Measurements from ENCODE around the gene LPAR3. TPM values are rescaled to one million over a fixed set of nuclear protein-coding genes. Genes with fewer than 3 reads are reported as not detected.

The LPAR3 gene
- total RNA-seq, 2 donors from 2014 or later = 40.4 to 56.7 TPM

DNA sequence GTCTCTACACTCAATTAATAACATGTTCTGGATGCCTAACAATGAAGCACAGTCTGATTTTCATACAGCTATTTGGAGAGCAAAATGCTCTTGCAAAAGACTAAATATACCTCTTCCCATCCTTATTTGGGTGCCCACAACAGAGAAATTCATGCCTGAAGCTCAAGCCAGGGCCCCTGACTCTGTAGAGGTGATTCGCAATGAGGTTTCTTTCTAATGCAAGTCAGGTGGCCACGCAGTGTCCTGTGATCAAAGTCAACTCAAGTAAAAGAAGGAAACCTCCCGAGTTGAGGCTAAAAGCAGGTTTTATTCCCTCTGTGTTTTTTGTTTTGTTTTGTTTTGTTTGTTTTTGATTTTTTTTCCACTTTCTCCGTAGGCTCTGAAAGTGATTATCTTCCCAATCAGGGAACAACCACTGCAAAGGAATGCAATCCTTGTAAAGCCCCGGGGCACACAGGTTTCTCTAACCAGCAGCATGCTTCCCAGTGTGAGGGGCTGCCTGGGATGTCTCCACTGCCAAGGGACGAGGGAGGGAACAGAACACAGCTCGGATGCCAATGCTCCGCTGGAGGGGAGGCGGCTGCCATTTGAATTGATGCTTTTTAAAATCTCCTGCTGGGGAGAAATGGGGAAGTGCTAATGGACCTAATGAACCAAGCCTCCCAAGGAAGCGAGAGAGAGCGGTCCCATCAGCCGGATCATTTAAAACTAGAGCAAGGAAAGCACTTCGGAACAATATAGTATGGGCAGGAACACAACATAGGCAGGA, 128.9 kb downstream of the LPAR3 start:
- H3K4me3 ChIP-seq = no peak overlapping the region
- no peak overlapping the region for H3K27ac ChIP-seq
- DNase-seq (ENCODE audit: low spot score) = no peak
- H3K4me1 ChIP-seq = peaks cover 0 to 7% of the 10 kb centered on the region in 2 donors
- H3K27me3 ChIP-seq = no peaks in the 10 kb centered on the region
- no peaks in the 10 kb centered on the region for H3K9me3 ChIP-seq
- no peaks in the 10 kb centered on the region for H3K36me3 ChIP-seq
- TF ChIP-seq CTCF (IDR thresholded peaks at IDR 0.05) = no peak

DNA sequence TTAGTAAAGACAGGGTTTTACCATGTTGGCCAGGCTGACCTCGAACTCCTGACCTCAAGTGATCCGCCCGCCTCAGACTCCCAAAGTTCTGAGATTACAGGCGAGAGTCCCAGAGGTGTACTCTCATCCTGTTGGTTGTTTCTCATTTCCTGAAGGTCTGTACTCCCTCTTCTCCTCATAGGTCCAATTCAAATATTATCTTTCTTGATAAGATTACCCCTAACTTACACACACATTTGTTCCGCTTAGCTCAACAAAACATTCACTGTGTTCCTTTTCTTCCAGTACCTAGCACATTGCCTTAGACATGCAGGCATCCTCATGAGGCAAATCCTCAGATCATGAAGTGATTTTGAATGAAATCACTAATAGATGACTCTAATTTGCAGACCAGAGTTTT, 130.3 kb downstream of the LPAR3 start:
- DNase-seq (ENCODE audit: low spot score) = no peak
- H3K4me1 ChIP-seq = peaks cover 0 to 17% of the 10 kb centered on the region in 2 donors
- no peaks in the 10 kb centered on the region for H3K36me3 ChIP-seq
- H3K27ac ChIP-seq = no peak overlapping the region
- TF ChIP-seq CTCF (IDR thresholded peaks at IDR 0.05) = no peak
- no peaks in the 10 kb centered on the region for H3K27me3 ChIP-seq
- no peaks in the 10 kb centered on the region for H3K9me3 ChIP-seq
- H3K4me3 ChIP-seq = no peak overlapping the region

Other genes with a start within 250 kb of the LPAR3 start
- 10 to 100 TPM; 11.3 to 14.2 TPM for gene SSX2IP, start 202.7 kb downstream of the LPAR3 start, total RNA-seq
- under 1 TPM in 1 of 2 donors, not detected in 1; 0.90 TPM for gene MCOLN2, start 103.9 kb upstream of the LPAR3 start, total RNA-seq
- 1 to 10 TPM; 2.9 to 5.5 TPM for gene MCOLN3, start 155.3 kb upstream of the LPAR3 start, total RNA-seq